Measurements from ENCODE around the gene MIPEP.

GRCh38 chr13:23709536-23709935 lies 179.7 kb downstream of the MIPEP start:
- TF ChIP-seq CTCF (IDR thresholded peaks at IDR 0.05): no peak
- no peak for TF ChIP-seq POLR2A (IDR thresholded peaks at IDR 0.05)

All from thyroid gland (tissue), 4 donors.